ENCODE data around the gene TENT4B.
"Not testable (repeated sequence)": the region's sequence is repeated elsewhere in the genome, so short reads cannot be mapped to it uniquely, and the experiment has no call there.

The TENT4B gene

DNA sequence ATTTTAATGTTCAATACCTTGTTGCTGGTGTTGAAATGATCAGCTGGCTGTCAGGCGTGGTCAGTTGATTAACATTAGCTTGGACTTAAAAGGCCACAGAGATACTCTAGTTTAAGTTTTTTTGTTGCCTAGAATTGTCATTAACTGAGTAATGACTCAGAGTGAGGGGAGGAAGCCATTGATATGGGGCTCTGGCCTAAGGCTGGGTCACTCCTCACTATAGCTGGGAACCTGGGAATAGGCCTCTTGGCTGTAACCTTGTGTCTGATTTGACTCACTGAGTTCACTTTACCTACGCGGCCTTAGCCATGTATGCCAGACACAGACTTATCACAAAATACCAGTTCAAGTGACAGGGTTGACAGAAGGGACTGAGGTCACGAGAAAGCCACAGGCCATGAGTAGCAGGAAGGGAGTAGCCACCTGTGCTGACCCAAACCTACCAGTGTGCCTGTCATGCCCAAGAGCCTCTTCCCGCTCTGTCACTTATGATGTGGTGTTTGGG, 75.3 kb downstream of the TENT4B start:
- DNase-seq (ENCODE audit: insufficient read length, low spot score) (no peak), FAIRE-seq (no peak)
- no peak for TF ChIP-seq CTCF (IDR thresholded peaks at IDR 0.05; ENCODE audit: insufficient read depth, missing control alignments)

DNA sequence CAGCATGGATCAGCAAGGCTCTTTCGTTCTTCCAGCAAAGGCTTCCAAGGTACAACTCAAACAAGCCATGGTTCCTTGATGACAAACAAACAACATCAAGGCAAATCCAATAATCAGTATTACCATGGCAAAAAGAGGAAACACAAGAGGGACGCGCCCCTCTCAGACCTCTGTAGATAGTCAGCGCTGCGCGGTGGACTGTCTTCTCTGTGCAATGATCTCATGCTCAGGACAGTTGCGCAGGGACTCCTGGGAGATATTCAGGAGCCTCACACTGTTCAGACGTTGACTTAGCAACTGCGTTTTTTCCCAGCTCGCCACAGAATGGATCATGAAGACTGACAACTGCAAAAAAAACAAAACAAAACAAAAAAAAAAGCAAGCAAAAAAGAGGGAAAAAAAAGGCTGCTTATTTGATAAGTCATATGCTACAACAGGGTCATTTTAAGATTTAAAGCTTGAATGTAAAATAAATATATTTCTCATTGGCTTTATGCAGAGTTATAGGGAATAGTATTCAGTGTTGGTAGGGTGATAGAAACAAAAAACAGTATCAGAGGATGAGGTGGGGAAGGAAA, 76.1 kb downstream of the TENT4B start:
- DNase-seq (ENCODE audit: insufficient read length, low spot score) = no peak
- FAIRE-seq = no peak
- no peak for TF ChIP-seq CTCF (IDR thresholded peaks at IDR 0.05; ENCODE audit: insufficient read depth, missing control alignments)

DNA sequence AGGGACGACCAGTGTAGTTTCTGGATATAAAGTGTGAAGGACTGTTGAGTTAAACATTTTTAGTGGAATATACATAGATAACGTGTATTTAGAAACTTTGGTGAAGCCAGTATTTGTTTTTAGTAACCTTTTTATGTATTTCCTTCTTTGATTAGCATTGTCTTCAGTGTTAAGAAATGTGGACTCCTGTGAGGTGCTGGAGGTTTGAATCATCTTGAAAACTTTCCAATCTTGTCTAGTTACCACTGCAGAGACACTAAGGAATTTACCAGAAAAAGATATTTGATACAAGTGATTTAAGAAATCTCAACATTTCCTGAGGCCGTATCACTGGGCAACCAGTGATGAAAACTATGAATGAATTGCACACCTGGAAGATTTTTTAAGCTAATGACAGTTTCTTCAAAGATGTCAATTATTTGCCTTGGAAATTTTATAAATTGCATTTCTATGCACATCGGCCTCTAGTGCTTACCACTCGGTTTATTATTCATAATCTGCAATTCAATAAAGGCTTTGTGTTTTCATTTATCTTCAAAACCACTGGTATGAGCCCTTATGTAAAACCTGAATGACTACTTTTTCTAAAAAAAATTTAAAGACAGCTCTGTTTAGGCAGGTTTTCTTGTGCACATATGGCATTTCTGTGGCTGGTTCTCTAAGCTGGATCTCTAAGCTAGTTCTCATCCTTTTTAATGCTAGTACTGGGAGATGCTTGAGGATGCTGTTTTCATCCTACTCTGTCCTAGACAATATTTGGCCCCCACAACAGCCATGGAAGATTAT, 81.9 kb downstream of the TENT4B start:
- FAIRE-seq (no peak), DNase-seq (ENCODE audit: insufficient read length, low spot score) (no peak)
- TF ChIP-seq CTCF (IDR thresholded peaks at IDR 0.05; ENCODE audit: insufficient read depth, missing control alignments) = no peak

- no peak for FAIRE-seq
- TF ChIP-seq CTCF (IDR thresholded peaks at IDR 0.05; ENCODE audit: insufficient read depth, missing control alignments) = no peak
- no peak for DNase-seq (ENCODE audit: insufficient read length, low spot score)
These were observed 82.5 kb downstream of the TENT4B start for GRCh38 chr16:50235581-50235980.

DNA sequence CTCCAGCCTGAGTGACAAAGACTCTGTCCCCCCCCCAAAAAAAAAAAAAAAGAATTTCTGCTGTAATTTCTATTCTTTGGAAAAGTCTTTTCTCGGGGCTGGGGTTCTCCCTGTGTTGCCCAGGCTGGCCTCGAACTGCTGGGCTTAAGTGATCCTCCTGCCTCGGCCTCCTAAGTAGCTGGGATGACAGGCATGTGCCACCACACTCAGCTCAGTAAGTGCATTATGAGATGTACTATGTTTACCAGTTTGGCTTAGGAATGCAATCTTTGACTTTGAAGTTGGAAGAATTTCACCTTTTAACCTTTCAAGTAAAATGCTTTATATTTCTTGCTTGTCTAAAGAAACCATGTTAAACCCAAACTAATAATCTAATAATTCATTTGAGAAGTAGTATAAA, 85.2 kb downstream of the TENT4B start:
- DNase-seq (ENCODE audit: insufficient read length, low spot score) (no peak), FAIRE-seq (no peak)
- TF ChIP-seq CTCF (IDR thresholded peaks at IDR 0.05; ENCODE audit: insufficient read depth, missing control alignments) = no peak

DNA sequence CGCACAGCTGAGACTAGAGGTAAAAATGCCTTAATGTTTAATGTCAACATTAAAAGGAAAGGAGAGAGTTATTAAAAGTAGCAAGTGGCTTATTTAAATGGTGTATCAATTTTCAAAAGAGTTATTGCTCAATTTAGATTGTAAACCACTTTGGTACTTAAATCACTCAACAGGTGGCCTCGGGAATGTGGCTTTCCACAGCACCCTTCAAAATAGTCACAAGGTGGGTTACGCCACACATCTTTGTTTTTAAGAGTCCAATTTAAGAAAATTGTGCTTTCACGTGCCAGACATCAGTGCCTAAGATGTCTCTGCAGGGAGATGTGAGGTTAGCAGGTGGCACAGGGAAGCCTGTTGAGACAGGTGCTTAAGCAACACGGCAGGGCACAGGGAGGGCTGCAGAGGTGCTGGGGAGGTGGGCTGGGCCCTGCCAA, 85.8 kb downstream of the TENT4B start:
- no peak for DNase-seq (ENCODE audit: insufficient read length, low spot score)
- FAIRE-seq = no peak
- TF ChIP-seq CTCF (IDR thresholded peaks at IDR 0.05; ENCODE audit: insufficient read depth, missing control alignments) = no peak

DNA sequence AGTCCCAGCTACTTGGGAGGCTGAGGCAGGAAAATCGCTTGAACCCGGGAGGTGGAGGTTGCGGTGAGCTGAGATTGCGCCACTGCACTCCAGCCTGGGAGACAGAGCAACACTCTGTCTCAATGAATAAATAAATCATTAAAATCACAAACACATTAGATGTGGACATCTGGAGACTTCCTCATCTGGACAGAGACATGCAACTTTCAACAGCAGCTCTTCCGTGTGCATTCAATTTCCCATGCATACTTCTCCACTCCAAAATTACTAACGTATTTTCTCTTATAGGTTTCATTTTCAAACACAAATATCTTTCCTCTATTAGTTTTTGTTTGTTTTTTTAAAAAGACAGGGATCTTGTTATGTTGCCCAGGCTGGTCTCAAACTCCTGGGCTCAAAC, 89.9 kb downstream of the TENT4B start:
- DNase-seq (ENCODE audit: insufficient read length, low spot score); FAIRE-seq: not testable (repeated sequence)

Measured in D721Med (cell line).